Body of pancreas (tissue), 4 donors: ENCODE results near the gene RNF157.

ENCODE experiments used
- CTCF ChIP-seq, 7 experiments: fragments of 450-650 bp in 4 of 7; fragments of 200-600 bp in 3 of 7; sonication (generic) in 3 of 7; IDR thresholded peaks; one replicate each; pipeline ENCODE4 v1.5.1; 2016 to 2019; ENCODE audit warnings: antibody characterized with exemption in 7 of 7
- POLR2A ChIP-seq, 3 donors: fragments of 450-650 bp; IDR thresholded peaks; one replicate each; pipeline ENCODE4 v1.6.1; 2016; ENCODE audit warnings: antibody characterized with exemption in 3 of 3, mild to moderate bottlenecking in 2 of 3

GRCh38 chr17:76166906-76167305, 73.4 kb downstream of the RNF157 start:
- TF ChIP-seq CTCF (IDR thresholded peaks at IDR 0.05): no peak
- TF ChIP-seq POLR2A (IDR thresholded peaks at IDR 0.05): no peak
